H9 (cell line): ENCODE results near the gene RNF126. TPM values are rescaled to one million over a fixed set of nuclear protein-coding genes. Genes with fewer than 3 reads are reported as not detected.

Experiments used
- DNase-seq: peaks from one replicate; pipeline ENCODE4 v3.0.0-alpha.2; 2017
- H2AFZ ChIP-seq: one replicate; pipeline ENCODE4 v1.6.1; 2013; ENCODE audit warnings: mild to moderate bottlenecking, low read length, control low read depth, moderate library complexity
- H2AK5ac ChIP-seq: 2 replicates; pipeline ENCODE4 v1.6.1; 2013; ENCODE audit warnings: low read length, control low read depth, mixed read lengths; ENCODE audit not compliant: insufficient read length
- H2BK120ac ChIP-seq: one replicate; pipeline ENCODE4 v1.6.1; 2013; ENCODE audit warnings: low read depth, mild to moderate bottlenecking, low read length, control low read depth, inconsistent platforms; ENCODE audit not compliant: poor library complexity, severe bottlenecking
- H2BK12ac ChIP-seq: 2 replicates; pipeline ENCODE4 v1.6.1; 2013; ENCODE audit warnings: low read length, control low read depth, mixed read lengths, low read depth; ENCODE audit not compliant: insufficient read length
- H2BK15ac ChIP-seq: 2 replicates; pipeline ENCODE4 v1.6.1; 2013; ENCODE audit warnings: low read depth, low read length, control low read depth
- H2BK20ac ChIP-seq: one replicate; pipeline ENCODE4 v1.6.1; 2013; ENCODE audit warnings: low read depth, mild to moderate bottlenecking, low read length, control low read depth, inconsistent platforms; ENCODE audit not compliant: poor library complexity, severe bottlenecking
- H2BK5ac ChIP-seq: 2 replicates; pipeline ENCODE4 v1.6.1; 2013; ENCODE audit warnings: low read length, control low read depth, mixed read lengths; ENCODE audit not compliant: insufficient read length
- H3K14ac ChIP-seq: 2 replicates; pipeline ENCODE4 v1.6.1; 2013; ENCODE audit warnings: low read length, control low read depth; ENCODE audit not compliant: insufficient read depth
- H3K18ac ChIP-seq: 2 replicates; pipeline ENCODE4 v1.6.1; 2013; ENCODE audit warnings: low read depth, mild to moderate bottlenecking, mixed read lengths, low read length, control low read depth; ENCODE audit not compliant: insufficient read length
- H3K23ac ChIP-seq: 2 replicates; pipeline ENCODE4 v1.6.1; 2013; ENCODE audit warnings: low read length, control low read depth, mixed read lengths, low read depth; ENCODE audit not compliant: insufficient read length
- H3K23me2 ChIP-seq: 2 replicates; pipeline ENCODE4 v1.6.1; 2013; ENCODE audit warnings: low read depth, mild to moderate bottlenecking, mixed read lengths, low read length, control low read depth; ENCODE audit not compliant: insufficient read length, poor library complexity, severe bottlenecking
- H3K27ac ChIP-seq: 2 replicates; pipeline ENCODE4 v1.5.1; 2013; ENCODE audit warnings: low read length, control low read depth, mixed read lengths, low read depth; ENCODE audit not compliant: insufficient read length
- H3K27me3 ChIP-seq: 2 replicates; pipeline ENCODE4 v1.6.1; 2013; ENCODE audit warnings: low read length, control low read depth, inconsistent platforms; ENCODE audit not compliant: insufficient read depth
- H3K4ac ChIP-seq: 2 replicates; pipeline ENCODE4 v1.6.1; 2013; ENCODE audit warnings: low read depth, mild to moderate bottlenecking, control low read depth, inconsistent platforms, low read length, moderate library complexity
- H3K4me1 ChIP-seq: 2 replicates; pipeline ENCODE4 v1.6.1; 2013; ENCODE audit warnings: low read length, control low read depth, inconsistent platforms; ENCODE audit not compliant: insufficient read depth
- H3K4me2 ChIP-seq: 2 replicates; pipeline ENCODE4 v1.6.1; 2013; ENCODE audit warnings: low read length, control low read depth, mixed read lengths; ENCODE audit not compliant: insufficient read length, insufficient read depth
- H3K56ac ChIP-seq: 2 replicates; pipeline ENCODE4 v1.6.1; 2013; ENCODE audit warnings: low read depth, mild to moderate bottlenecking, mixed read lengths, low read length, control low read depth; ENCODE audit not compliant: insufficient read length
- H3K79me1 ChIP-seq: 2 replicates; pipeline ENCODE4 v1.6.1; 2013; ENCODE audit warnings: low read depth, mild to moderate bottlenecking, moderate library complexity, low read length, control low read depth, inconsistent platforms; ENCODE audit not compliant: insufficient read depth, poor library complexity, severe bottlenecking
- H3K79me2 ChIP-seq: 2 replicates; pipeline ENCODE4 v1.6.1; 2013; ENCODE audit warnings: low read length, control low read depth, inconsistent platforms; ENCODE audit not compliant: insufficient read depth
- H3K9ac ChIP-seq: 2 replicates; pipeline ENCODE4 v1.6.1; 2013; ENCODE audit warnings: low read length, control low read depth, mixed read lengths; ENCODE audit not compliant: insufficient read length; ENCODE audit errors: extremely low read depth
- H3K9me3 ChIP-seq: one replicate; pipeline ENCODE4 v1.6.1; 2013; ENCODE audit warnings: low read depth, low read length, inconsistent platforms; ENCODE audit not compliant: control insufficient read depth
- H3T11ph ChIP-seq: one replicate; pipeline ENCODE4 v1.6.1; 2013; ENCODE audit warnings: mild to moderate bottlenecking, low read length, control low read depth, inconsistent platforms
- H4K20me1 ChIP-seq: one replicate; pipeline ENCODE4 v1.6.1; 2013; ENCODE audit not compliant: control insufficient read depth, insufficient read length, insufficient read depth
- H4K5ac ChIP-seq: 2 replicates; pipeline ENCODE4 v1.6.1; 2013; ENCODE audit warnings: low read depth, mild to moderate bottlenecking, mixed read lengths, low read length, control low read depth; ENCODE audit not compliant: insufficient read length
- H4K8ac ChIP-seq: replicated peaks from 2 replicates; pipeline ENCODE4 v1.6.1; 2013; ENCODE audit warnings: low read length, control low read depth, mixed read lengths, low read depth; ENCODE audit not compliant: insufficient read length
- H4K91ac ChIP-seq: 2 replicates; pipeline ENCODE4 v1.6.1; 2013; ENCODE audit warnings: low read depth, mild to moderate bottlenecking, moderate library complexity, mixed read lengths, low read length, control low read depth; ENCODE audit not compliant: insufficient read length
- H3K27ac Mint-ChIP-seq, 3 experiments: 2 replicates in 2 of 3; 3 replicates in 1 of 3; pipeline ENCODE4 v1.8.0; 2020 to 2021; ENCODE audit warnings: mixed read lengths in 3 of 3, mild to moderate bottlenecking in 1 of 3, moderate library complexity in 1 of 3
- H3K27me3 Mint-ChIP-seq: 2 replicates; pipeline ENCODE4 v1.8.0; 2021; ENCODE audit warnings: low read depth, mild to moderate bottlenecking, moderate library complexity, mixed read lengths
- H3K36me3 Mint-ChIP-seq, 3 experiments: 2 replicates in 2 of 3; 3 replicates in 1 of 3; pipeline ENCODE4 v1.8.0; 2020 to 2021; ENCODE audit warnings: low read depth in 3 of 3, mixed read lengths in 3 of 3; ENCODE audit not compliant: insufficient read depth in 1 of 3
- H3K4me1 Mint-ChIP-seq, 2 experiments: 2 replicates each; pipeline ENCODE4 v1.8.0; 2020; ENCODE audit warnings: mixed read lengths in 2 of 2
- H3K4me3 Mint-ChIP-seq, 2 experiments: 2 replicates in 1 of 2; 3 replicates in 1 of 2; pipeline ENCODE4 v1.8.0; 2020 to 2021; ENCODE audit warnings: mild to moderate bottlenecking in 2 of 2, mixed read lengths in 2 of 2, moderate library complexity in 1 of 2
- H3K9me3 Mint-ChIP-seq, 2 experiments: 2 replicates in 1 of 2; 3 replicates in 1 of 2; pipeline ENCODE4 v1.8.0; 2020; ENCODE audit warnings: mild to moderate bottlenecking in 2 of 2, mixed read lengths in 2 of 2, moderate library complexity in 1 of 2
- CTCF ChIP-seq: fragments of 200-600 bp; sonication (generic); conservative IDR thresholded peaks from 3 replicates; pipeline ENCODE4 v1.8.0; 2021; ENCODE audit warnings: antibody characterized with exemption, mild to moderate bottlenecking
- WGBS: extraction: QIAGEN DNeasy Blood & Tissue Kit; methylation state at CpG from one replicate; pipeline ENCODE4 v1.1.7; 2013; ENCODE audit warnings: missing lambda C conversion rate, low lambda C conversion rate, mixed read lengths; ENCODE audit not compliant: insufficient read length; ENCODE audit errors: extremely low coverage; 5-methylcytosine and 5-hydroxymethylcytosine counted together
- total RNA-seq: library from RNA; stranded (reverse); gene quantifications from 2 replicates; pipeline ENCODE4 v1.2.1, GENCODE V29; 2021

The RNF126 gene
- total RNA-seq, 1 experiment from 2014 or later = 81.9 TPM

GRCh38 chr19:648305-648704, 14.7 kb downstream of the RNF126 start:
- Histone ChIP-seq H4K8ac (no peak overlapping the region), H2BK12ac (no peak overlapping the region), H3K4me2 (no peak overlapping the region), H3K9me3 (no peaks in the 10 kb centered on the region), H2BK120ac (no peak overlapping the region), H2BK15ac (no peak overlapping the region), H3K14ac (no peak overlapping the region), H2BK5ac (no peak overlapping the region), H4K20me1 (no peaks in the 10 kb centered on the region), H4K91ac (no peak overlapping the region), H3K23me2 (no peaks in the 10 kb centered on the region), H3K4ac (no peak overlapping the region), H3K23ac (no peak overlapping the region), H3T11ph (no peak overlapping the region), H2BK20ac (no peak overlapping the region), H3K4me1 (no peaks in the 10 kb centered on the region), H3K9ac (no peak overlapping the region), H3K27ac (no peak overlapping the region), H4K5ac (no peak overlapping the region), H2AFZ (no peak overlapping the region), H3K18ac (no peak overlapping the region), H2AK5ac (no peak overlapping the region), H3K79me1 (peaks cover 10% of the 10 kb centered on the region), H3K27me3 (no peaks in the 10 kb centered on the region), H3K79me2 (peaks cover 4% of the 10 kb centered on the region), H3K56ac (no peak overlapping the region)
- Mint-ChIP-seq H3K4me3 (no peak overlapping the region), H3K27me3 (no peaks in the 10 kb centered on the region), H3K4me1 (no peaks in the 10 kb centered on the region), H3K27ac (no peak overlapping the region), H3K36me3 (peaks cover 11 to 35% (median 18%) of the 10 kb centered on the region in 3 experiments), H3K9me3 (no peaks in the 10 kb centered on the region)
- no peak for DNase-seq
- no peak for TF ChIP-seq CTCF
- WGBS = no CpG with 5 or more reads among the region's 29 CpGs
